8988T (cell line): Measurements from ENCODE around the gene NTMT2.

Source experiments
- DNase-seq: peaks from one replicate; pipeline ENCODE4 v3.0.0; 2011

The NTMT2 gene

GRCh38 chr1:170213596-170213995 is 67.8 kb downstream of the NTMT2 start:
- no peak for DNase-seq

- DNase-seq = no peak
These were observed 68.6 kb downstream of the NTMT2 start for GRCh38 chr1:170214117-170215032.

DNA sequence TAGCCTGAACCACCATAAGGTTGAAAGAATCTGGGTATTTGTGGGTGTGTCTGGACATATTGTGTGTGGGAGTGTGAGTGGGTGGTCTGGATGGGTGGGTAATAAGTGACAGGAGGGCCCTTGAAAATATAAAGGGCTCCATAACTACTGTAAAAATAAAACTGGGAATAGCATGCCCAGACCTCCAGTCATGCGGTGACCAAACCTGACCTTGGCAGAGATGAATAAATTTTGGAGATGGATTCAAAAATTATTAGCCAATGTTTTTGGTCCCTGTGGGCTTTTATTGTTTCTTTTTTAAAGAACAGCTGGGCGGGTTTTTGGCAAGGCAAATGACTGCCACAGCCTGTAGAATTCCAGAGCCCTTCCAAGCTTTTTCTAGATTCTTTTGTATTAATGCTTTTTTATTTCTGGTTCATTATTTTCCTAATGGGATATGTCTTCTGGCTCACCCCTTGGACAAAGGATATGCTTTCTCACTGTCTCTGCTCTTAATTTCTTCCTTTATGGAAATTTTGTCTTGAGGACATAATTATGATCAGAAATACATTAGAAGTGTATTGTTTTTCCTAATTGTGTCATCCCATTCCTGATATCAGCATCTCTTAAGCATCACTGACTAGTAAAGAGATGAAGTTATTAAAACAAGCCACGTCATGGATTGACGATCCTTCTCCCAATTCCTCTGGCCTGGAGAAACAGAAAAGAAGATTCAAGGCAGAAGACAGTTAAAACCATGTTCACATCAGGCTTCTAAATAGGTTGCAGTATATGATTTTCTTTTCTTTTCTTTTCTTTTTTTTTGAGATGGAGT is 69.5 kb downstream of the NTMT2 start:
- no peak for DNase-seq

DNA sequence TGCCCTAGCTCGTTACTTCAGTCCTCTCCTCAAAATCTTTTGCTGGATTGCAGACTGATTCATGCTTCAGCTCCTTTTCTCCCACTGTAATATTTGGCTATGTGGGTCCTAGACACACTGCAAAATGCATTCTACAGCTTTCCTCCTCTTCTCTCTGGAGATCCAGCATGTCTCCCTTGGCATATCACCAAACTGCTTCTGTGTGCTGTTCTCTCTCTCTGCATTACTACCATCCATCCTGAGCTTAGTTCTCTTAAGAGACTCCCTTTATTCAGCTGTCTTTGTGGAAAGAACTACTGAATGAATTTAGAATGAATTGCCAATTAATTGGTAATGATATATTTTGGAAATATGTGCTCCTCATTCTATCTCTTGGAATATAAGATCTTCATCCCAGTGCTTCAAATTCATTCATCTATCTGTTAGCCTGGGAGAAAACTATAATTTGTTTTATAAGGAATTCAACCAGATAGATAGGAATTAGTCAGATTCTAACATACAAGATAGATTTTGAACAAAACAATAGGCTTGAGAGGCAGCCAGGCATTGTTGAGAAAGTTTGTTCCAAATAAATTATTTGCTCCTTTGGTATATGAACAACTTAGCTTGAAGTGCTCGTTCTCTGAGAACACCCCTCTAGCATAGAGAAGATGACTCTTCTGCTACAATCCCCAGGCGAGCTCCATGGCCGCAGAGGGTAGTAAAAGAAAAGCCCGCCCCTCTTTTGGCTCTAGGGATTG is 71.9 kb downstream of the NTMT2 start:
- DNase-seq = no peak

DNA sequence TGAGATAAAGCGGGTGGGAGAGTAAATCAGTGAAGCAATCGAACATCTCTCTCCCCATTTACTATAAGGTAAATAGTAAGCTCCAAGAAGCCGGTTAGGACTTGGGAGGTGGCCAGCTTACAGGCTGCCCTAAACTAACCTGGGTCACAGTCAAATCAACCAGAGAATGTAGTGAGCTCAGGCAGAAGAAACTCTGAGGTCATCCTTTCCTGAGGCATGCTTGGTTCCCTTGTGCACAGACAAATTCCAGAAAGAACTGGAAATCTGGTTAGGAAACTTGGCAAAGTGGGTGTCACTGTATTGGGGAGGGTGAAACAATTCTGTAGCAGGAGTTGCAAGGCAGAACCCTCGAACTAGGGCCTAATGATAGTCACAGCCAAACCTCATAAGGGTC is 72.5 kb downstream of the NTMT2 start:
- DNase-seq = no peak
